HepG2 (cell line): Measurements from ENCODE around the gene RBCK1. TPM values are rescaled to one million over a fixed set of nuclear protein-coding genes. Genes with fewer than 3 reads are reported as not detected.

Experiments used
- FOXJ3 ChIP-seq: sonication (generic); formaldehyde crosslinking; IDR thresholded peaks from 2 replicates; pipeline ENCODE4 v1.4.0; 2020; ENCODE audit warnings: missing genetic modification reagents, mild to moderate bottlenecking, borderline replicate concordance
- MAFK ChIP-seq, 2 experiments: IDR thresholded peaks in 1 of 2; conservative IDR thresholded peaks in 1 of 2; 2 replicates each; pipeline ENCODE4 v1.6.1; 2011; ENCODE audit warnings: improper control_type of control experiment in 2 of 2, low read length in 2 of 2
- RAD51 ChIP-seq: fragments of 450-650 bp; IDR thresholded peaks from 2 replicates; pipeline ENCODE4 v1.6.1; 2016; ENCODE audit warnings: borderline replicate concordance
- RNF2 ChIP-seq: fragments of 450-650 bp; conservative IDR thresholded peaks from 2 replicates; pipeline ENCODE4 v1.6.1; 2016; ENCODE audit warnings: low read depth
- XRCC5 ChIP-seq: fragments of 200-400 bp; formaldehyde crosslinking; optimal IDR thresholded peaks from 2 replicates; pipeline ENCODE3; 2017; ENCODE audit warnings: mild to moderate bottlenecking, low read length
- ZBTB2 ChIP-seq: sonication (generic); formaldehyde crosslinking; IDR thresholded peaks from 2 replicates; pipeline ENCODE4 v1.8.0; 2022; ENCODE audit warnings: low read depth, missing genetic modification reagents
- ZBTB38 ChIP-seq: sonication (generic); formaldehyde crosslinking; IDR thresholded peaks from 2 replicates; pipeline ENCODE4 v1.5.1; 2020; ENCODE audit warnings: mild to moderate bottlenecking, missing genetic modification reagents
- ZNF264 ChIP-seq: sonication (generic); formaldehyde crosslinking; IDR thresholded peaks from 2 replicates; pipeline ENCODE4 v1.4.0; 2020; ENCODE audit warnings: missing genetic modification reagents
- ZNF282 ChIP-seq: fragments of 450-650 bp; IDR thresholded peaks from 2 replicates; pipeline ENCODE4 v1.6.1; 2018; ENCODE audit not compliant: partially characterized antibody
- ZNF414 ChIP-seq: sonication (generic); formaldehyde crosslinking; IDR thresholded peaks from 2 replicates; pipeline ENCODE4 v1.5.0; 2020; ENCODE audit warnings: missing genetic modification reagents
- ZNF431 ChIP-seq: sonication (generic); formaldehyde crosslinking; IDR thresholded peaks from 2 replicates; pipeline ENCODE4 v1.9.0; 2022; ENCODE audit warnings: missing genetic modification reagents, low read depth, mild to moderate bottlenecking, borderline replicate concordance
- ZNF44 ChIP-seq: sonication (generic); formaldehyde crosslinking; IDR thresholded peaks from 2 replicates; pipeline ENCODE4 v1.5.1; 2020; ENCODE audit warnings: mild to moderate bottlenecking, missing genetic modification reagents
- ZNF574 ChIP-seq: sonication (generic); formaldehyde crosslinking; IDR thresholded peaks from 2 replicates; pipeline ENCODE4 v1.4.0; 2020; ENCODE audit warnings: missing genetic modification reagents
- ZNF780A ChIP-seq: sonication (generic); formaldehyde crosslinking; IDR thresholded peaks from 2 replicates; pipeline ENCODE4 v1.8.0; 2022; ENCODE audit warnings: mild to moderate bottlenecking, missing genetic modification reagents, moderate library complexity
- polyA plus RNA-seq, 8 experiments: library from polyadenylated mRNA; depleted of rRNA in 3 of 8; stranded (reverse) in 7 of 8; unstranded in 1 of 8; fragments of >200 nt; fragmentation: Illumina TruSeq in 4 of 8; extraction: Trizol in 4 of 8; gene quantifications; 2 replicates each; pipeline versions ENCODE4 v1.2.1 to v1.2.3, GENCODE V29; 2011 to 2016; ENCODE audit warnings: low read depth in 4 of 8, missing spikeins in 1 of 8, mixed read lengths in 1 of 8; ENCODE audit not compliant: insufficient read depth in 1 of 8
- total RNA-seq, 5 experiments: library from RNA; depleted of rRNA; stranded (reverse); fragments of >200 nt; fragmentation: Illumina TruSeq; extraction: Trizol; gene quantifications; 2 replicates each; pipeline ENCODE4 v1.2.3, GENCODE V29; 2016; ENCODE audit warnings: low read depth in 1 of 5
- TF ChIP-seq, protein P1 (sequence below): sonication (generic); formaldehyde crosslinking; IDR thresholded peaks from 2 replicates; pipeline ENCODE4 v1.4.0; 2020; ENCODE audit warnings: missing genetic modification reagents
- TF ChIP-seq, protein P2 (sequence below): sonication (generic); formaldehyde crosslinking; IDR thresholded peaks from 2 replicates; pipeline ENCODE4 v1.4.0; 2020; ENCODE audit warnings: missing genetic modification reagents, borderline replicate concordance
- TF ChIP-seq, protein P3 (sequence below): sonication (generic); formaldehyde crosslinking; IDR thresholded peaks from 2 replicates; pipeline ENCODE4 v1.4.0; 2020; ENCODE audit warnings: missing genetic modification reagents
- TF ChIP-seq, protein P4 (sequence below): sonication (generic); formaldehyde crosslinking; IDR thresholded peaks from 2 replicates; pipeline ENCODE4 v1.8.1; 2022; ENCODE audit warnings: mild to moderate bottlenecking, missing genetic modification reagents

The RBCK1 gene
- total and polyA plus RNA-seq, 2 of the 13 experiments (the other 11 are each of a cell fraction or from before 2014, with no cell fraction given): 149 to 215 TPM

GRCh38 chr20:401682-402495, 6.2 kb upstream of the RBCK1 start (continued):
- TF ChIP-seq FOXJ3 (CRISPR knock-in tag): peak; percentile 16; the same call in 1 of the 2 replicates
- TF ChIP-seq, protein P1, sequence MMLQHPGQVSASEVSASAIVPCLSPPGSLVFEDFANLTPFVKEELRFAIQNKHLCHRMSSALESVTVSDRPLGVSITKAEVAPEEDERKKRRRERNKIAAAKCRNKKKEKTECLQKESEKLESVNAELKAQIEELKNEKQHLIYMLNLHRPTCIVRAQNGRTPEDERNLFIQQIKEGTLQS (CRISPR knock-in tag): peak; percentile 97
- TF ChIP-seq, protein P2, sequence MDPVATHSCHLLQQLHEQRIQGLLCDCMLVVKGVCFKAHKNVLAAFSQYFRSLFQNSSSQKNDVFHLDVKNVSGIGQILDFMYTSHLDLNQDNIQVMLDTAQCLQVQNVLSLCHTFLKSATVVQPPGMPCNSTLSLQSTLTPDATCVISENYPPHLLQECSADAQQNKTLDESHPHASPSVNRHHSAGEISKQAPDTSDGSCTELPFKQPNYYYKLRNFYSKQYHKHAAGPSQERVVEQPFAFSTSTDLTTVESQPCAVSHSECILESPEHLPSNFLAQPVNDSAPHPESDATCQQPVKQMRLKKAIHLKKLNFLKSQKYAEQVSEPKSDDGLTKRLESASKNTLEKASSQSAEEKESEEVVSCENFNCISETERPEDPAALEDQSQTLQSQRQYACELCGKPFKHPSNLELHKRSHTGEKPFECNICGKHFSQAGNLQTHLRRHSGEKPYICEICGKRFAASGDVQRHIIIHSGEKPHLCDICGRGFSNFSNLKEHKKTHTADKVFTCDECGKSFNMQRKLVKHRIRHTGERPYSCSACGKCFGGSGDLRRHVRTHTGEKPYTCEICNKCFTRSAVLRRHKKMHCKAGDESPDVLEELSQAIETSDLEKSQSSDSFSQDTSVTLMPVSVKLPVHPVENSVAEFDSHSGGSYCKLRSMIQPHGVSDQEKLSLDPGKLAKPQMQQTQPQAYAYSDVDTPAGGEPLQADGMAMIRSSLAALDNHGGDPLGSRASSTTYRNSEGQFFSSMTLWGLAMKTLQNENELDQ (CRISPR knock-in tag): no peak
- peak; percentile 23; the same call in 1 of the 2 replicates for TF ChIP-seq ZNF431
- no peak for TF ChIP-seq ZNF780A (CRISPR knock-in tag)
- peak; percentile 53 for TF ChIP-seq XRCC5
- no peak; the same call in 1 of the 2 replicates for TF ChIP-seq ZBTB38 (CRISPR knock-in tag)
- peak; percentile 80 to 84 for TF ChIP-seq MAFK (conservative IDR thresholded peaks at IDR 0.05 in 1 of 2, IDR thresholded peaks at IDR 0.05 in 1 of 2; ENCODE audit: low read length in 2 of 2)
- TF ChIP-seq, protein P3, sequence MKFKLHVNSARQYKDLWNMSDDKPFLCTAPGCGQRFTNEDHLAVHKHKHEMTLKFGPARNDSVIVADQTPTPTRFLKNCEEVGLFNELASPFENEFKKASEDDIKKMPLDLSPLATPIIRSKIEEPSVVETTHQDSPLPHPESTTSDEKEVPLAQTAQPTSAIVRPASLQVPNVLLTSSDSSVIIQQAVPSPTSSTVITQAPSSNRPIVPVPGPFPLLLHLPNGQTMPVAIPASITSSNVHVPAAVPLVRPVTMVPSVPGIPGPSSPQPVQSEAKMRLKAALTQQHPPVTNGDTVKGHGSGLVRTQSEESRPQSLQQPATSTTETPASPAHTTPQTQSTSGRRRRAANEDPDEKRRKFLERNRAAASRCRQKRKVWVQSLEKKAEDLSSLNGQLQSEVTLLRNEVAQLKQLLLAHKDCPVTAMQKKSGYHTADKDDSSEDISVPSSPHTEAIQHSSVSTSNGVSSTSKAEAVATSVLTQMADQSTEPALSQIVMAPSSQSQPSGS (CRISPR knock-in tag): peak; percentile 96
- TF ChIP-seq, protein P4, sequence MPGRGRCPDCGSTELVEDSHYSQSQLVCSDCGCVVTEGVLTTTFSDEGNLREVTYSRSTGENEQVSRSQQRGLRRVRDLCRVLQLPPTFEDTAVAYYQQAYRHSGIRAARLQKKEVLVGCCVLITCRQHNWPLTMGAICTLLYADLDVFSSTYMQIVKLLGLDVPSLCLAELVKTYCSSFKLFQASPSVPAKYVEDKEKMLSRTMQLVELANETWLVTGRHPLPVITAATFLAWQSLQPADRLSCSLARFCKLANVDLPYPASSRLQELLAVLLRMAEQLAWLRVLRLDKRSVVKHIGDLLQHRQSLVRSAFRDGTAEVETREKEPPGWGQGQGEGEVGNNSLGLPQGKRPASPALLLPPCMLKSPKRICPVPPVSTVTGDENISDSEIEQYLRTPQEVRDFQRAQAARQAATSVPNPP (CRISPR knock-in tag): no peak
- no peak for TF ChIP-seq ZNF282
- TF ChIP-seq RAD51: no peak
- TF ChIP-seq ZNF44: no peak
- TF ChIP-seq ZBTB2: peak; percentile 42; the same call in 1 of the 2 replicates
- no peak for TF ChIP-seq ZNF264 (CRISPR knock-in tag)
- TF ChIP-seq ZNF574: peak; percentile 66; the same call in 1 of the 2 replicates
- no peak; the same call in 1 of the 2 replicates for TF ChIP-seq ZNF414 (CRISPR knock-in tag)
- TF ChIP-seq RNF2: no peak
